ENCODE measurements around the gene KIF1A.

Gene KIF1A

GRCh38 chr2:240757086-240757614, 62.9 kb downstream of the KIF1A start:
- Histone ChIP-seq H3F3A (ENCODE audit: low read depth) (no peaks in the 10 kb centered on the region), H3K9me2 (replicated peaks; ENCODE audit: low read depth, low read length) (no peaks in the 10 kb centered on the region), H3K9ac (ENCODE audit: low read depth, low read length, poor library complexity, severe bottlenecking) (no peak overlapping the region), H3K79me2 (ENCODE audit: insufficient read depth, low read length) (no peaks in the 10 kb centered on the region), H3K4me3 (ENCODE audit: low read length, poor library complexity, severe bottlenecking) (no peak overlapping the region), H4K20me1 (ENCODE audit: insufficient read depth, low read length, poor library complexity, severe bottlenecking) (no peaks in the 10 kb centered on the region), H3K4me2 (ENCODE audit: low read depth, low read length, poor library complexity, severe bottlenecking) (no peak overlapping the region), H3K4me1 (ENCODE audit: insufficient read depth, low read length, poor library complexity, severe bottlenecking) (no peaks in the 10 kb centered on the region), H2AFZ (ENCODE audit: low read length) (no peak overlapping the region), H3K9me3 (ENCODE audit: insufficient read depth, low read depth, low read length) (no peaks in the 10 kb centered on the region), H3K36me3 (ENCODE audit: insufficient read depth, low read length) (no peaks in the 10 kb centered on the region), H3K27me3 (ENCODE audit: insufficient read depth, low read length, poor library complexity, severe bottlenecking) (no peaks in the 10 kb centered on the region)
- no peak for TF ChIP-seq CTCF (conservative IDR thresholded peaks at IDR 0.05; ENCODE audit: low read length)
- TF ChIP-seq EZH2phosphoT487 (IDR thresholded peaks at IDR 0.05; ENCODE audit: borderline replicate concordance) = no peak

- H3K36me3 ChIP-seq (ENCODE audit: insufficient read depth, low read length) = no peaks in the 10 kb centered on the region
- TF ChIP-seq EZH2phosphoT487 (IDR thresholded peaks at IDR 0.05; ENCODE audit: borderline replicate concordance) (no peak), CTCF (conservative IDR thresholded peaks at IDR 0.05; ENCODE audit: low read length) (no peak)
- no peaks in the 10 kb centered on the region for H3F3A ChIP-seq (ENCODE audit: low read depth)
- no peaks in the 10 kb centered on the region for H3K27me3 ChIP-seq (ENCODE audit: insufficient read depth, low read length, poor library complexity, severe bottlenecking)
- H2AFZ ChIP-seq (ENCODE audit: low read length) = no peak overlapping the region
- no peaks in the 10 kb centered on the region for H4K20me1 ChIP-seq (ENCODE audit: insufficient read depth, low read length, poor library complexity, severe bottlenecking)
- no peak overlapping the region for H3K4me3 ChIP-seq (ENCODE audit: low read length, poor library complexity, severe bottlenecking)
- no peaks in the 10 kb centered on the region for H3K4me1 ChIP-seq (ENCODE audit: insufficient read depth, low read length, poor library complexity, severe bottlenecking)
- H3K9ac ChIP-seq (ENCODE audit: low read depth, low read length, poor library complexity, severe bottlenecking) = no peak overlapping the region
- no peaks in the 10 kb centered on the region for H3K9me3 ChIP-seq (ENCODE audit: insufficient read depth, low read depth, low read length)
- H3K79me2 ChIP-seq (ENCODE audit: insufficient read depth, low read length) = no peaks in the 10 kb centered on the region
- H3K9me2 ChIP-seq (replicated peaks; ENCODE audit: low read depth, low read length) = no peaks in the 10 kb centered on the region
- H3K4me2 ChIP-seq (ENCODE audit: low read depth, low read length, poor library complexity, severe bottlenecking) = no peak overlapping the region
These were observed 67.8 kb downstream of the KIF1A start for GRCh38 chr2:240752209-240752608.

- Histone ChIP-seq H3K27me3 (ENCODE audit: insufficient read depth, low read length, poor library complexity, severe bottlenecking) (no peaks in the 10 kb centered on the region), H3K79me2 (ENCODE audit: insufficient read depth, low read length) (no peaks in the 10 kb centered on the region), H3K9me3 (ENCODE audit: insufficient read depth, low read depth, low read length) (no peaks in the 10 kb centered on the region), H3F3A (ENCODE audit: low read depth) (no peaks in the 10 kb centered on the region), H3K4me1 (ENCODE audit: insufficient read depth, low read length, poor library complexity, severe bottlenecking) (no peaks in the 10 kb centered on the region), H3K9ac (ENCODE audit: low read depth, low read length, poor library complexity, severe bottlenecking) (no peak overlapping the region), H2AFZ (ENCODE audit: low read length) (no peak overlapping the region), H3K36me3 (ENCODE audit: insufficient read depth, low read length) (no peaks in the 10 kb centered on the region), H3K4me3 (ENCODE audit: low read length, poor library complexity, severe bottlenecking) (no peak overlapping the region), H3K9me2 (replicated peaks; ENCODE audit: low read depth, low read length) (no peaks in the 10 kb centered on the region), H4K20me1 (ENCODE audit: insufficient read depth, low read length, poor library complexity, severe bottlenecking) (no peaks in the 10 kb centered on the region), H3K4me2 (ENCODE audit: low read depth, low read length, poor library complexity, severe bottlenecking) (no peak overlapping the region)
- TF ChIP-seq EZH2phosphoT487 (IDR thresholded peaks at IDR 0.05; ENCODE audit: borderline replicate concordance) (no peak), CTCF (conservative IDR thresholded peaks at IDR 0.05; ENCODE audit: low read length) (no peak)
These were observed 69.6 kb downstream of the KIF1A start for GRCh38 chr2:240750409-240750808.
